Uterus (tissue), 2 donors: Measurements from ENCODE around the gene HCN3.

Experiments used
- CTCF ChIP-seq, 4 experiments: fragments of 200-600 bp in 2 of 4; fragments of 450-650 bp in 2 of 4; sonication (generic) in 2 of 4; IDR thresholded peaks; one replicate each; pipeline ENCODE4 v1.5.1; 2016 to 2019; ENCODE audit warnings: antibody characterized with exemption in 4 of 4, mild to moderate bottlenecking in 2 of 4, moderate library complexity in 1 of 4
- POLR2A ChIP-seq, 2 donors: fragments of 450-650 bp; IDR thresholded peaks; one replicate each; pipeline ENCODE4 v1.6.1; 2016; ENCODE audit warnings: antibody characterized with exemption in 2 of 2, mild to moderate bottlenecking in 1 of 2, moderate library complexity in 1 of 2

GRCh38 chr1:155260276-155260675 lies 17.0 kb upstream of the HCN3 start:
- TF ChIP-seq POLR2A (IDR thresholded peaks at IDR 0.05) (no peak), CTCF (IDR thresholded peaks at IDR 0.05) (no peak)
